Activated naive CD4-positive, alpha-beta T cell treated with anti-CD3 and anti-CD28 coated beads, Interleukin-2, amount 50 U/mL, for 72 hours (primary cell): Measurements from ENCODE around the gene WRNIP1. TPM values are rescaled to one million over a fixed set of nuclear protein-coding genes. Genes with fewer than 3 reads are reported as not detected.
"Not testable (repeated sequence)": the region's sequence is repeated elsewhere in the genome, so short reads cannot be mapped to it uniquely, and the experiment has no call there.

Experiments used
- ATAC-seq, 2 donors: fragments of 150-1000 bp; cut with Tn5 transposase; 2 replicates each; pipeline ENCODE4 v1.10.0; 2021; ENCODE audit warnings: mild to moderate bottlenecking in 2 of 2, moderate library complexity in 2 of 2
- DNase-seq, 2 donors: peaks; one replicate each; pipeline ENCODE4 v3.0.0; 2021 to 2022; ENCODE audit warnings: low spot score in 2 of 2
- H3K27ac Mint-ChIP-seq, 2 donors: one replicate each; pipeline ENCODE4 v1.8.0; 2022; ENCODE audit warnings: mild to moderate bottlenecking in 2 of 2, mixed read lengths in 2 of 2
- H3K36me3 Mint-ChIP-seq, 2 donors: one replicate each; pipeline ENCODE4 v1.8.0; 2022; ENCODE audit warnings: mixed read lengths in 2 of 2
- H3K9me3 Mint-ChIP-seq, 2 donors: one replicate each; pipeline ENCODE4 v1.8.0; 2022; ENCODE audit warnings: mixed read lengths in 2 of 2
- total RNA-seq, 2 donors: library from RNA; stranded (reverse); gene quantifications; one replicate each; pipeline ENCODE4 v1.2.3, GENCODE V29; 2022

Gene WRNIP1
- total RNA-seq, 2 donors from 2014 or later = 25.7 to 43.5 TPM

- no peaks in the 10 kb centered on the region for H3K36me3 Mint-ChIP-seq
- no peak for ATAC-seq
- H3K27ac Mint-ChIP-seq = no peak overlapping the region
- DNase-seq = no peak
- H3K9me3 Mint-ChIP-seq = no peaks in the 10 kb centered on the region
These were observed 12.1 kb upstream of the WRNIP1 start for GRCh38 chr6:2753110-2753489.

- DNase-seq = no peak
- ATAC-seq = no peak
- no peaks in the 10 kb centered on the region for H3K36me3 Mint-ChIP-seq
- H3K9me3 Mint-ChIP-seq = no peaks in the 10 kb centered on the region
- H3K27ac Mint-ChIP-seq = no peak overlapping the region
These were observed 11.4 kb upstream of the WRNIP1 start for GRCh38 chr6:2753743-2754142.

GRCh38 chr6:2754393-2754792 lies 10.8 kb upstream of the WRNIP1 start:
- Mint-ChIP-seq H3K27ac (no peak overlapping the region), H3K9me3 (no peaks in the 10 kb centered on the region), H3K36me3 (no peaks in the 10 kb centered on the region)
- no peak for ATAC-seq
- no peak for DNase-seq

- H3K36me3 Mint-ChIP-seq = no peaks in the 10 kb centered on the region
- DNase-seq (no peak), ATAC-seq (no peak)
- H3K9me3 Mint-ChIP-seq = no peaks in the 10 kb centered on the region
- H3K27ac Mint-ChIP-seq = no peak overlapping the region
These were observed 10.3 kb upstream of the WRNIP1 start for GRCh38 chr6:2754911-2755310.

- no peak overlapping the region for H3K27ac Mint-ChIP-seq
- no peaks in the 10 kb centered on the region for H3K9me3 Mint-ChIP-seq
- no peaks in the 10 kb centered on the region for H3K36me3 Mint-ChIP-seq
- DNase-seq (no peak), ATAC-seq (no peak)
These were observed 9.7 kb upstream of the WRNIP1 start for GRCh38 chr6:2755456-2755855.

- Mint-ChIP-seq H3K9me3 (no peaks in the 10 kb centered on the region), H3K36me3 (no peaks in the 10 kb centered on the region)
- ATAC-seq = no peak
These were observed 9.0 kb upstream of the WRNIP1 start for GRCh38 chr6:2756241-2756640.

GRCh38 chr6:2756687-2757224 lies 8.4 kb upstream of the WRNIP1 start:
- no peaks in the 10 kb centered on the region for H3K36me3 Mint-ChIP-seq
- DNase-seq (no peak), ATAC-seq (no peak)
- H3K27ac Mint-ChIP-seq = no peak overlapping the region
- no peaks in the 10 kb centered on the region for H3K9me3 Mint-ChIP-seq

More at GRCh38 chr6:2756241-2756640, 9.0 kb upstream of the WRNIP1 start:
- no peak overlapping the region for H3K27ac Mint-ChIP-seq
- no peak for DNase-seq

- ATAC-seq (no peak), DNase-seq (no peak)
- H3K27ac Mint-ChIP-seq = no peak overlapping the region
- H3K36me3 Mint-ChIP-seq = no peaks in the 10 kb centered on the region
- H3K9me3 Mint-ChIP-seq = no peaks in the 10 kb centered on the region
These were observed 6.2 kb upstream of the WRNIP1 start for GRCh38 chr6:2758980-2759379.

- ATAC-seq (peak; percentile 24 to 47), DNase-seq (peak in 1 of 2 donors; percentile 43)
- peak overlapping the region; percentile 23 to 75 for H3K27ac Mint-ChIP-seq
- no peaks in the 10 kb centered on the region for H3K9me3 Mint-ChIP-seq
- no peaks in the 10 kb centered on the region for H3K36me3 Mint-ChIP-seq
These were observed 4.0 kb upstream of the WRNIP1 start for GRCh38 chr6:2760882-2761842.

- not testable (repeated sequence) for DNase-seq
- H3K27ac Mint-ChIP-seq = peak overlapping the region in 1 of 2 donors; percentile 60
These were observed 2.3 kb upstream of the WRNIP1 start for GRCh38 chr6:2762868-2763267.

GRCh38 chr6:2763345-2763841 lies 1.8 kb upstream of the WRNIP1 start:
- H3K9me3 Mint-ChIP-seq = no peaks in the 10 kb centered on the region
- DNase-seq = no peak
- H3K27ac Mint-ChIP-seq = no peak overlapping the region
- no peak for ATAC-seq
- H3K36me3 Mint-ChIP-seq = peaks cover 13 to 15% of the 10 kb centered on the region in 2 donors

More at GRCh38 chr6:2762868-2763267, 2.3 kb upstream of the WRNIP1 start:
- not testable (repeated sequence) for ATAC-seq, H3K9me3 Mint-ChIP-seq
- H3K36me3 Mint-ChIP-seq = peaks cover 8 to 10% of the 10 kb centered on the region in 2 donors

GRCh38 chr6:2763876-2764540 lies 1.2 kb upstream of the WRNIP1 start:
- Mint-ChIP-seq H3K9me3 (no peaks in the 10 kb centered on the region), H3K36me3 (peaks cover 19 to 20% of the 10 kb centered on the region in 2 donors), H3K27ac (peak overlapping the region; percentile 97 to 100)
- DNase-seq (no peak), ATAC-seq (no peak)

- peaks cover 20% of the 10 kb centered on the region in 2 donors for H3K36me3 Mint-ChIP-seq
- ATAC-seq (peak; percentile 74 to 80), DNase-seq (peak in 1 of 2 donors; percentile 57)
- no peaks in the 10 kb centered on the region for H3K9me3 Mint-ChIP-seq
- H3K27ac Mint-ChIP-seq = peak overlapping the region; percentile 97 to 100
These were observed 505 bp upstream of the WRNIP1 start for GRCh38 chr6:2764610-2765165.

GRCh38 chr6:2765896-2766766 lies 938 bp downstream of the WRNIP1 start:
- ATAC-seq (peak; percentile 7 to 24), DNase-seq (peak; percentile 58 to 68)
- Mint-ChIP-seq H3K9me3 (no peaks in the 10 kb centered on the region), H3K27ac (peak overlapping the region; percentile 53 to 95), H3K36me3 (peaks cover 28 to 32% of the 10 kb centered on the region in 2 donors)

GRCh38 chr6:2766767-2767656 lies 1.8 kb downstream of the WRNIP1 start:
- Mint-ChIP-seq H3K36me3 (peaks cover 28 to 35% of the 10 kb centered on the region in 2 donors), H3K27ac (peak overlapping the region; percentile 53 to 95), H3K9me3 (no peaks in the 10 kb centered on the region)
- ATAC-seq (no peak), DNase-seq (no peak)
